OCI-LY3 (cell line): Measurements from ENCODE around the gene RHBDD2.

Experiments
- EZH2phosphoT487 ChIP-seq: fragments of 200-600 bp; shearing (Covaris generic); IDR thresholded peaks from 2 replicates; pipeline ENCODE4 v1.6.1; 2018; ENCODE audit warnings: antibody characterized with exemption, mixed run types, low read depth
- TF ChIP-seq, protein P1 (sequence below): fragments of 200-600, 300-600 bp; sonication (generic); IDR thresholded peaks from 2 replicates; pipeline ENCODE4 v1.5.1; 2014; ENCODE audit warnings: antibody characterized with exemption, low read length, low read depth

DNA sequence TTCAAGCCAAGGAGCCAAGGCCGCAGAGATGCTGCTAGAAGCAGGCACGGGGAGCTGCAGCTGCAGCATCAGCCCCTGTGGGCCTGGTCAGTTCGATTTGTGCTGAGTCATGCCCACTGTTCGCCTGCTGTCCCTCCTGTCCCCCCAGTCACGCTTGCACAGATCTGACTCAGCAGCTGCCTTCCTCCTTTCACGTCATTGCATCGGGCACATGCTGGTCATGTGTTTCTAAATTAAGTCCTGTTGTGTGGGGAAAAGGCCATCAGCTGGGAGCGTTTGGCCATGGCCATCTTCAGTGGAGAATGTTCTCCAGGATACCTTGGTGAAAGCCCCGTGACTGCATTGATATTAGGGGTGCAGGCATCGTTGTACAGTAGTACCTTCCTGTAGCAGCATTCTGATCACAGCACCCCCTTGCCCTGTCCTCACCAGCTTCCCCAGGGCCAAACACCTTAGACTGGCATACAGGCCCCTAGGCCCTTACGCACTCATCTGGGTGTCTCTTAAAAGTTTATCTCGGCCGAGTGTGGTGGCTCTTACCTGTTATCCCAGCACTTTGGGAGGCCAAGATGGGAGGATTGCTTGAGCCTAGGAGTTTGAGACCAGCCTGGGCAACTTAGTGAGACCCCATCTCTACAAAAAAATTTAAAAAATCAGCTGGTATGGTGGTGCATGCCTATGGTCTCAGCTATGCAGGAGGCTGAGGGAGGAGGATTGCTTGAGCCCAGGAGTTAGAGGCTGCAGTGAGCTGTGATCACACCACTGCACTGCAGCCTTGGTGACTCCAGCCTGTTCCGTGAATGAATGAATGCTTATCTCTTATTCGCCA lies 59.3 kb downstream of the RHBDD2 start:
- TF ChIP-seq, protein P1, sequence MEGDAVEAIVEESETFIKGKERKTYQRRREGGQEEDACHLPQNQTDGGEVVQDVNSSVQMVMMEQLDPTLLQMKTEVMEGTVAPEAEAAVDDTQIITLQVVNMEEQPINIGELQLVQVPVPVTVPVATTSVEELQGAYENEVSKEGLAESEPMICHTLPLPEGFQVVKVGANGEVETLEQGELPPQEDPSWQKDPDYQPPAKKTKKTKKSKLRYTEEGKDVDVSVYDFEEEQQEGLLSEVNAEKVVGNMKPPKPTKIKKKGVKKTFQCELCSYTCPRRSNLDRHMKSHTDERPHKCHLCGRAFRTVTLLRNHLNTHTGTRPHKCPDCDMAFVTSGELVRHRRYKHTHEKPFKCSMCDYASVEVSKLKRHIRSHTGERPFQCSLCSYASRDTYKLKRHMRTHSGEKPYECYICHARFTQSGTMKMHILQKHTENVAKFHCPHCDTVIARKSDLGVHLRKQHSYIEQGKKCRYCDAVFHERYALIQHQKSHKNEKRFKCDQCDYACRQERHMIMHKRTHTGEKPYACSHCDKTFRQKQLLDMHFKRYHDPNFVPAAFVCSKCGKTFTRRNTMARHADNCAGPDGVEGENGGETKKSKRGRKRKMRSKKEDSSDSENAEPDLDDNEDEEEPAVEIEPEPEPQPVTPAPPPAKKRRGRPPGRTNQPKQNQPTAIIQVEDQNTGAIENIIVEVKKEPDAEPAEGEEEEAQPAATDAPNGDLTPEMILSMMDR: no peak
- no peak for TF ChIP-seq EZH2phosphoT487
